ENCODE results near the gene BPIFB1. TPM values are rescaled to one million over a fixed set of nuclear protein-coding genes. Genes with fewer than 3 reads are reported as not detected.

Gene BPIFB1
- total RNA-seq, 4 donors from 2014 or later = not detected

- H3K36me3 ChIP-seq = no peaks in the 10 kb centered on the region
- WGBS = 33% methylated on average over 1 of the region's 1 CpG
- TF ChIP-seq POLR2AphosphoS5 (IDR thresholded peaks at IDR 0.05) (no peak), EP300 (IDR thresholded peaks at IDR 0.05) (no peak), POLR2A (IDR thresholded peaks at IDR 0.05) (no peak)
- TF ChIP-seq, protein P1, sequence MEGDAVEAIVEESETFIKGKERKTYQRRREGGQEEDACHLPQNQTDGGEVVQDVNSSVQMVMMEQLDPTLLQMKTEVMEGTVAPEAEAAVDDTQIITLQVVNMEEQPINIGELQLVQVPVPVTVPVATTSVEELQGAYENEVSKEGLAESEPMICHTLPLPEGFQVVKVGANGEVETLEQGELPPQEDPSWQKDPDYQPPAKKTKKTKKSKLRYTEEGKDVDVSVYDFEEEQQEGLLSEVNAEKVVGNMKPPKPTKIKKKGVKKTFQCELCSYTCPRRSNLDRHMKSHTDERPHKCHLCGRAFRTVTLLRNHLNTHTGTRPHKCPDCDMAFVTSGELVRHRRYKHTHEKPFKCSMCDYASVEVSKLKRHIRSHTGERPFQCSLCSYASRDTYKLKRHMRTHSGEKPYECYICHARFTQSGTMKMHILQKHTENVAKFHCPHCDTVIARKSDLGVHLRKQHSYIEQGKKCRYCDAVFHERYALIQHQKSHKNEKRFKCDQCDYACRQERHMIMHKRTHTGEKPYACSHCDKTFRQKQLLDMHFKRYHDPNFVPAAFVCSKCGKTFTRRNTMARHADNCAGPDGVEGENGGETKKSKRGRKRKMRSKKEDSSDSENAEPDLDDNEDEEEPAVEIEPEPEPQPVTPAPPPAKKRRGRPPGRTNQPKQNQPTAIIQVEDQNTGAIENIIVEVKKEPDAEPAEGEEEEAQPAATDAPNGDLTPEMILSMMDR (IDR thresholded peaks at IDR 0.05) = no peak
Measured at GRCh38 chr20:33239418-33239817, 43.6 kb upstream of the BPIFB1 start.

GRCh38 chr20:33239979-33240736 is 42.9 kb upstream of the BPIFB1 start:
- H3K36me3 ChIP-seq = no peaks in the 10 kb centered on the region
- TF ChIP-seq, protein P1 (IDR thresholded peaks at IDR 0.05) = no peak
- TF ChIP-seq POLR2AphosphoS5 (IDR thresholded peaks at IDR 0.05) (no peak), EP300 (IDR thresholded peaks at IDR 0.05) (no peak), POLR2A (IDR thresholded peaks at IDR 0.05) (no peak)
- H3K4me1 ChIP-seq = no peaks in the 10 kb centered on the region
- H3K9me3 ChIP-seq = no peaks in the 10 kb centered on the region
- peaks cover 24% of the 10 kb centered on the region for H3K27me3 ChIP-seq
- WGBS = 79% methylated on average over 4 of the region's 4 CpGs
- DNase-seq (ENCODE audit: low spot score in 2 of 2) = peak in 1 of 2 donors; percentile 7
- no peak overlapping the region for H3K4me3 ChIP-seq
- H3K27ac ChIP-seq = no peak overlapping the region

More at GRCh38 chr20:33239418-33239817, 43.6 kb upstream of the BPIFB1 start:
- H3K4me1 ChIP-seq = no peaks in the 10 kb centered on the region
- peak in 1 of 2 donors; percentile 1 for DNase-seq (ENCODE audit: low spot score in 2 of 2)
- H3K9me3 ChIP-seq = no peaks in the 10 kb centered on the region
- no peak overlapping the region for H3K4me3 ChIP-seq
- no peak overlapping the region for H3K27ac ChIP-seq
- peaks cover 26% of the 10 kb centered on the region for H3K27me3 ChIP-seq

GRCh38 chr20:33240923-33241322 is 42.1 kb upstream of the BPIFB1 start:
- Histone ChIP-seq H3K4me3 (no peak overlapping the region), H3K4me1 (no peaks in the 10 kb centered on the region), H3K36me3 (no peaks in the 10 kb centered on the region), H3K27ac (no peak overlapping the region), H3K27me3 (peaks cover 16% of the 10 kb centered on the region), H3K9me3 (no peaks in the 10 kb centered on the region)
- 73% methylated on average over 5 of the region's 5 CpGs for WGBS
- no peak for DNase-seq (ENCODE audit: low spot score in 2 of 2)
- no peak for TF ChIP-seq EP300 (IDR thresholded peaks at IDR 0.05)
- TF ChIP-seq POLR2A (IDR thresholded peaks at IDR 0.05) = no peak
- TF ChIP-seq, protein P1 (IDR thresholded peaks at IDR 0.05) = no peak
- TF ChIP-seq POLR2AphosphoS5 (IDR thresholded peaks at IDR 0.05) = no peak

- Histone ChIP-seq H3K4me1 (no peaks in the 10 kb centered on the region), H3K27ac (no peak overlapping the region), H3K36me3 (no peaks in the 10 kb centered on the region), H3K27me3 (peaks cover 10% of the 10 kb centered on the region), H3K4me3 (no peak overlapping the region), H3K9me3 (no peaks in the 10 kb centered on the region)
- TF ChIP-seq POLR2AphosphoS5 (IDR thresholded peaks at IDR 0.05) (no peak), EP300 (IDR thresholded peaks at IDR 0.05) (no peak), POLR2A (IDR thresholded peaks at IDR 0.05) (no peak)
- TF ChIP-seq, protein P1 (IDR thresholded peaks at IDR 0.05) = no peak
- 65% methylated on average over 7 of the region's 7 CpGs for WGBS
- no peak for DNase-seq (ENCODE audit: low spot score in 2 of 2)
Measured at GRCh38 chr20:33242319-33243100, 40.5 kb upstream of the BPIFB1 start.

- Histone ChIP-seq H3K9me3 (no peaks in the 10 kb centered on the region), H3K36me3 (no peaks in the 10 kb centered on the region), H3K27ac (no peak overlapping the region), H3K4me1 (no peaks in the 10 kb centered on the region), H3K27me3 (peaks cover 4% of the 10 kb centered on the region), H3K4me3 (no peak overlapping the region)
- no peak for DNase-seq (ENCODE audit: low spot score in 2 of 2)
- no peak for TF ChIP-seq EP300 (IDR thresholded peaks at IDR 0.05)
- TF ChIP-seq, protein P1 (IDR thresholded peaks at IDR 0.05) = no peak
- TF ChIP-seq POLR2A (IDR thresholded peaks at IDR 0.05) = no peak
- no peak for TF ChIP-seq POLR2AphosphoS5 (IDR thresholded peaks at IDR 0.05)
- 57% methylated on average over 2 of the region's 3 CpGs for WGBS
Measured at GRCh38 chr20:33246077-33246476, 36.9 kb upstream of the BPIFB1 start.

Data from suprapubic skin (tissue), 4 donors.